Measurements from ENCODE around the gene ATG9B.

GRCh38 chr7:151005566-151005965 lies 18.7 kb downstream of the ATG9B start:
- no peak for TF ChIP-seq EZH2 (IDR thresholded peaks at IDR 0.05)
- TF ChIP-seq EZH2phosphoT487 (IDR thresholded peaks at IDR 0.05; ENCODE audit: borderline replicate concordance), result no peak
- no peak for TF ChIP-seq ZBTB33 (IDR thresholded peaks at IDR 0.05; ENCODE audit: extremely low read depth, insufficient replicate concordance, low read length)
- TF ChIP-seq CTCF (IDR thresholded peaks at IDR 0.05 in 2 of 3, conservative IDR thresholded peaks at IDR 0.05 in 1 of 3; ENCODE audit: borderline replicate concordance in 1 of 3, insufficient read depth in 1 of 3, low read depth in 2 of 3, low read length in 2 of 3), result no peak
- no peak for TF ChIP-seq SIN3A (IDR thresholded peaks at IDR 0.05; ENCODE audit: low read depth)
- no peak for TF ChIP-seq POLR2A (IDR thresholded peaks at IDR 0.05; ENCODE audit: borderline replicate concordance, extremely low read depth, insufficient read depth, insufficient read length)
- no peak for TF ChIP-seq ELF1 (IDR thresholded peaks at IDR 0.05; ENCODE audit: borderline replicate concordance, low read depth)
- TF ChIP-seq REST (IDR thresholded peaks at IDR 0.05; ENCODE audit: low read depth), result no peak
- TF ChIP-seq SRF (IDR thresholded peaks at IDR 0.05; ENCODE audit: low read depth), result no peak
- TF ChIP-seq ZNF274 (IDR thresholded peaks at IDR 0.05; ENCODE audit: low read depth, low read length), result no peak
